ENCODE measurements around the gene KLHL40.

The KLHL40 gene

GRCh38 chr3:42690766-42691680, 5.7 kb downstream of the KLHL40 start:
- no peak for DNase-seq

- no peak for DNase-seq
These were observed 6.7 kb downstream of the KLHL40 start for GRCh38 chr3:42691816-42692666.

GRCh38 chr3:42692667-42693529, 7.6 kb downstream of the KLHL40 start:
- no peak for DNase-seq

- no peak for DNase-seq
These were observed 8.2 kb downstream of the KLHL40 start for GRCh38 chr3:42693530-42693930.

- no peak for DNase-seq
These were observed 9.0 kb downstream of the KLHL40 start for GRCh38 chr3:42694366-42694765.

- no peak for DNase-seq
These were observed 11.3 kb downstream of the KLHL40 start for GRCh38 chr3:42696356-42697288.

GRCh38 chr3:42697289-42698051, 12.1 kb downstream of the KLHL40 start:
- no peak for DNase-seq

- DNase-seq: no peak
These were observed 13.0 kb downstream of the KLHL40 start for GRCh38 chr3:42698216-42698910.

GRCh38 chr3:42698911-42699230, 13.5 kb downstream of the KLHL40 start:
- no peak for DNase-seq

- no peak for DNase-seq
These were observed 14.2 kb downstream of the KLHL40 start for GRCh38 chr3:42699511-42699971.

GRCh38 chr3:42700366-42701288, 15.3 kb downstream of the KLHL40 start:
- no peak for DNase-seq

GRCh38 chr3:42701371-42702065, 16.2 kb downstream of the KLHL40 start:
- peak; percentile 39 to 54 for DNase-seq

- no peak for DNase-seq
These were observed 17.0 kb downstream of the KLHL40 start, which contains the start of gene HHATL for GRCh38 chr3:42702066-42702951. TSS of gene HHATL (minus strand) at chr3:42702798. CDS start at chr3:42700826, 1,972 bp downstream.

GRCh38 chr3:42702982-42703694, 17.8 kb downstream of the KLHL40 start:
- no peak for DNase-seq

- DNase-seq: no peak
These were observed 18.3 kb downstream of the KLHL40 start for GRCh38 chr3:42703695-42704025.

- DNase-seq: no peak
These were observed 19.0 kb downstream of the KLHL40 start for GRCh38 chr3:42704136-42704841.

Data from AML-193 (cell line).